Stimulated activated naive CD8-positive, alpha-beta T cell treated with anti-CD3 and anti-CD28 coated beads, Interleukin-15, Interleukin-2, amounts not matched to agents 100 ng/mL and 50 ng/mL, for 24 hours (primary cell): Measurements from ENCODE around the gene DCAF11.
"Not testable (repeated sequence)": the region's sequence is repeated elsewhere in the genome, so short reads cannot be mapped to it uniquely, and the experiment has no call there.

ENCODE experiments used
- H3K27ac Mint-ChIP-seq: one replicate; pipeline ENCODE4 v1.8.0; 2021; ENCODE audit warnings: mild to moderate bottlenecking, mixed read lengths
- H3K27me3 Mint-ChIP-seq: one replicate; pipeline ENCODE4 v1.8.0; 2021; ENCODE audit warnings: mixed read lengths
- H3K36me3 Mint-ChIP-seq: one replicate; pipeline ENCODE4 v1.8.0; 2021; ENCODE audit warnings: low read depth, mixed read lengths
- H3K4me1 Mint-ChIP-seq: one replicate; pipeline ENCODE4 v1.8.0; 2021; ENCODE audit warnings: low read depth, mixed read lengths
- H3K4me3 Mint-ChIP-seq: one replicate; pipeline ENCODE4 v1.8.0; 2021; ENCODE audit warnings: mild to moderate bottlenecking, mixed read lengths
- H3K9me3 Mint-ChIP-seq: one replicate; pipeline ENCODE4 v1.8.0; 2021; ENCODE audit warnings: mixed read lengths

The DCAF11 gene

DNA sequence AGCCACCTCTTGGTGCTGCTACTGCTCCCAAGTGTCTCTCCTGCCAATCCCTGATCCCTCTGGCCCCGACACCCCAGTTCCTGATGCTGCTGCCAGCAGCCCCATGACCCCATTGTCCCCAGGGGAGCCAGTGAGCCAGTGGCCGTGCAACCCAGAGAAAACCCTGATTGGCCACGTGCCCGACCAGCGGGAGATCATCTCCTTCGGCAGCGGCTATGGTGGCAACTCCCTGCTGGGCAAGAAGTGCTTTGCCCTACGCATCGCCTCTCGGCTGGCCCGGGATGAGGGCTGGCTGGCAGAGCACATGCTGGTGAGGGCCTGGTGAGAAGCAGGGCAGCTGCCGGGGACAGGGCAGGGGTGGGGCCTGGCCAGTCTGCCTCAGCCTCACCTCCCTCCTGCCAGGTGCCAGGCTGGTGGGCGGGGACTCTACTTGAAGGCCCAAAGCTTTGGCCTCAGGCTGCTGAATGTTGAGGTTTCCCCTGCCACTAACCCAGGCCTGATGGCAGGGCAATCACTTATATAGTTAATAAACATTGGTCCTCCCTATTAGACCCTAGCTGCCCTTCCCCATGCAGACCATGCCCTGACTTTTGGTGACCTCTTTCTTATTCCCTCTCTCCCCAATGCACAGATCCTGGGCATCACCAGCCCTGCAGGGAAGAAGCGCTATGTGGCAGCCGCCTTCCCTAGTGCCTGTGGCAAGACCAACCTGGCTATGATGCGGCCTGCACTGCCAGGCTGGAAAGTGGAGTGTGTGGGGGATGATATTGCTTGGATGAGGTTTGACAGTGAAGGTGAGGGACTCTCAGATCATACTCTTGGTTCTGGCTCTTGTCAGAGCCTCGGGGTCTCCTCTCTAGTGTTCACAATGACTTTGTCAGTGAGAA is 15.4 kb upstream of the DCAF11 start:
- Mint-ChIP-seq H3K9me3 (no peaks in the 10 kb centered on the region), H3K27ac (no peak overlapping the region), H3K4me1 (peaks cover 16% of the 10 kb centered on the region), H3K4me3 (no peak overlapping the region), H3K27me3 (no peaks in the 10 kb centered on the region), H3K36me3 (peaks cover 62% of the 10 kb centered on the region)

DNA sequence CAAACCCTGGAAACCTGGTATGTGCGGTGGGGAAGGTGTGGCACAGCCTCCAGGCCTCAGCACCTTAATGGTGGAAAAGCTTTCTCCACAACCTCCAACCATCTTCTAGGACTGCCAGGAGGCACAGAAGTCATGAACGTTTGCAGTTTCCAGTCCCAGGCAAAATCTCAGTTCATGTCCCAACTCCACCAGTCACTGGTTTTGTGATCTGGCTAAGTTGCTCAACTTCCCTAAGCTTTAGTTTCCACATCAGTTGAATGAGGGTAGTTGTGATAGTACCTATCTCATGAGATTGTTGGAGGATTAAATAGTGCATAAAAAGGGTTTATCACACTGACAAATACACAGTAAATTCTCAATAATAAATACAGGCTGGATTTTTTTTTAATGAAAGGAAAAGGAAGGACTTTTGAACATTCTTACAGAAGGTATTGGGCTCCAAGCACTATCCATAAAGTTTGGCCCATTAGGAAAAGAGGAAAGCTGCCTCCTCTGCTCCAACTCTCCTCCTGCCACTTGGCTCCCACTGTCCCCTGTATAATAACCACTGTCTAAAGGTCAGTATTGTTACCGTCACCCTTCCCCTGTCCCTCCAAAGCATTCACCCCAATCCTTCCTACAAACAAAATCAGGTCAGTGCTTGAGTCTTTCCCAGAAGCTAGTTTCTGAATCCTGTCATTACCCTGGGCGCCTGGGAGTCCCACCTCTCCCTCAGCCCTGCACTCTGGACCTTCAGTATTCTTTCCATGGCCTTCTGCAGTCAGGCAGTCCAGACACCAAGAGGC is 14.2 kb upstream of the DCAF11 start:
- Mint-ChIP-seq H3K27ac (no peak overlapping the region), H3K4me3 (no peak overlapping the region), H3K27me3 (no peaks in the 10 kb centered on the region), H3K4me1 (peaks cover 14% of the 10 kb centered on the region), H3K9me3 (no peaks in the 10 kb centered on the region), H3K36me3 (peaks cover 62% of the 10 kb centered on the region)

DNA sequence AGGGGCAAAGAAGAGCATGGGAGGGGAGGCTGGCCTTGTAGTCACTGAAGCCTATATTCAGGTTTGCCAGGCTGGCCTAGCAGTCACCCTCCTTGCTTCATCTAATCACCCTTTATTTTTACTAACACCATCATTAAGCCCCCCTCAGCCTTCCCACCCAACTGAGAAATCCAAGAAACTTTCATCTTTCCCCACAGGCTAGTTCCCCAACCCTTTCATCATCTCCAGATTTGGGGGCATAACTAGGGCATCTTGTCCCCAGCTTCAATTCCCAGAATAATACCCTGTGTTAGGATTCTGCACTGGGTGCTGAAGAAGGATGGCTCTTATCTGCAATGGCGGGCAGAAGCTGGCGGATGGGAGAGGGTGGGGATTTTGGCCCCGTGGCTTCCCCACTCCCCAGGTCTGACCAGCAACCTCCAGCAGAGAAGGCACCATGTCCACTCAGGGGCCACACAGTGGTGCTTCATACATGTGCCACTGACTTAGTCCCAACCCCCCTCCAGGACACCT is 13.5 kb upstream of the DCAF11 start:
- no peaks in the 10 kb centered on the region for H3K27me3 Mint-ChIP-seq
- no peak overlapping the region for H3K27ac Mint-ChIP-seq
- H3K36me3 Mint-ChIP-seq: peaks cover 57% of the 10 kb centered on the region
- no peaks in the 10 kb centered on the region for H3K9me3 Mint-ChIP-seq
- peaks cover 11% of the 10 kb centered on the region for H3K4me1 Mint-ChIP-seq
- no peak overlapping the region for H3K4me3 Mint-ChIP-seq

DNA sequence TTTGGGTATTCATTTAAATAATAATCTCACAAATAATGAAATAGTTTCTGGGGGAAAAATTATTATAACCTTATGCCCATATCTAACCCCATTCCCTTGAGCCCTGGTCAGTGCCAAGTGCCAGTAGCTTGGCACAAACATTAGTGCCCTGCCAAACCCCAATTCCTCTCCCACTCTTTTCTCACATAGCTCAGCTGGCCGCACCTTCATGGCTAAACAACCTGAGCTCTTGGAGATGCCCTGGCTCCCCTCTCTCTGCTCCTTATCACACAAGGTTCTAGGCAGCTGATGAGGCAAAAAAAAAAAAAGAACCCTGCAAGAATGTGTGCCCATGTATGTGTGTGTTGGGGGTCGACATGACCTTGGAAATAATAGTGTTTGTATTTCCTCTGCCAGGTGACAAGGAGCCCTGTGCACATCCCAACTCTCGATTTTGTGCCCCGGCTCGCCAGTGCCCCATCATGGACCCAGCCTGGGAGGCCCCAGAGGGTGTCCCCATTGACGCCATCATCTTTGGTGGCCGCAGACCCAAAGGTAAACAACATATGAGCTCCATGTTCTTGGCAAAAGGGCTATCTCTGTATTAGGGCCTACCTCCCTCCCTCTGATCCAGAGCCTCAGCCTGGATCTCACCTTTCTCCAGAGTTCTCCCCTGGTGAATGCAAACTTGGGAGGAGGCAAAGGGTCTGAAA is 12.1 kb upstream of the DCAF11 start:
- Mint-ChIP-seq H3K27ac (no peak overlapping the region), H3K36me3 (peaks cover 48% of the 10 kb centered on the region), H3K9me3 (no peaks in the 10 kb centered on the region), H3K4me1 (peaks cover 7% of the 10 kb centered on the region), H3K4me3 (no peak overlapping the region), H3K27me3 (no peaks in the 10 kb centered on the region)

DNA sequence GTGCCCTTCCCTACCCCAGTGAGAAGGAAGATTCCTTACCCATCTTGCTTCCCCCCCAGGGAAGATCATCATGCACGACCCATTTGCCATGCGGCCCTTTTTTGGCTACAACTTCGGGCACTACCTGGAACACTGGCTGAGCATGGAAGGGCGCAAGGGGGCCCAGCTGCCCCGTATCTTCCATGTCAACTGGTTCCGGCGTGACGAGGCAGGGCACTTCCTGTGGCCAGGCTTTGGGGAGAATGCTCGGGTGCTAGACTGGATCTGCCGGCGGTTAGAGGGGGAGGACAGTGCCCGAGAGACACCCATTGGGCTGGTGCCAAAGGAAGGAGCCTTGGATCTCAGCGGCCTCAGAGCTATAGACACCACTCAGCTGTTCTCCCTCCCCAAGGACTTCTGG is 11.1 kb upstream of the DCAF11 start:
- Mint-ChIP-seq H3K4me3 (no peak overlapping the region), H3K9me3 (no peaks in the 10 kb centered on the region), H3K36me3 (peaks cover 44% of the 10 kb centered on the region), H3K27me3 (no peaks in the 10 kb centered on the region), H3K4me1 (peaks cover 13% of the 10 kb centered on the region), H3K27ac (no peak overlapping the region)

DNA sequence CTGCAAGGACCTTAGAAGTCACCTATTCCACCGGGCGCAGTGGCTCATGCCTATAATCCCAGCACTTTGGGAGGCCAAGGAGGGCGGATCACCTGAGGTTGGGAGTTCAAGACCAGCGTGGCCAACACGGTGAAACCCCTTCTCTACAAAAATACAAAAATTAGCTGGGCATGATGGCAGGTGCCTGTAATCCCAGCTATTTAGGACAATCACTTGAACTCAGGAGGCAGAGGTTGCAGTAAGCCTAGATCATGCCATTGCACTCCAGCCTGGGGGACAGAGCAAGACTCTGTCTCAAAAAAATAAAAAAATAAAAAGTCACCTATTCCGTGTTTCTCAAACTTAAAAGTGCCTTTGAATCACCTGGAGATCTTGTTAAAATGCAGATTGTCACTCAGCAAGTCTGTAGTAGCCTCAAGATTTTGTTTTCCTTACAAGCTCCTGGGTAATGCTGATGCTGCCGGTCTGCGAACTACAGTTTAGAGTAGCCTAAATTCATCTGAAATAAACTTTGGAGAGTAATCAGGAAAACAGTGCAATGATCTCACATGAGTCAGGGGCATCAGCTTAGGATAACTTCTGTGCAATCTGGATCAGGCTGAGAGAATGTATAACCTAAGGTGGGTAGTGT is 8.9 kb upstream of the DCAF11 start:
- not testable (repeated sequence) for H3K27me3 Mint-ChIP-seq, H3K9me3 Mint-ChIP-seq, H3K4me3 Mint-ChIP-seq
- Mint-ChIP-seq H3K27ac (peak overlapping the region; percentile 23), H3K36me3 (peaks cover 29% of the 10 kb centered on the region), H3K4me1 (peaks cover 26% of the 10 kb centered on the region)

GRCh38 chr14:24106672-24107271 is 7.8 kb upstream of the DCAF11 start:
- no peaks in the 10 kb centered on the region for H3K9me3 Mint-ChIP-seq
- no peak overlapping the region for H3K4me3 Mint-ChIP-seq
- no peak overlapping the region for H3K27ac Mint-ChIP-seq
- peaks cover 27% of the 10 kb centered on the region for H3K36me3 Mint-ChIP-seq
- H3K4me1 Mint-ChIP-seq: peaks cover 26% of the 10 kb centered on the region
- no peaks in the 10 kb centered on the region for H3K27me3 Mint-ChIP-seq

- Mint-ChIP-seq H3K27me3 (no peaks in the 10 kb centered on the region), H3K4me3 (peak overlapping the region; percentile 62), H3K9me3 (no peaks in the 10 kb centered on the region), H3K27ac (peak overlapping the region; percentile 95), H3K4me1 (peaks cover 28% of the 10 kb centered on the region), H3K36me3 (peaks cover 13% of the 10 kb centered on the region)
These were observed 6.2 kb upstream of the DCAF11 start for GRCh38 chr14:24108336-24108874.

- H3K4me1 Mint-ChIP-seq: peaks cover 34% of the 10 kb centered on the region
- H3K27me3 Mint-ChIP-seq: no peaks in the 10 kb centered on the region
- H3K27ac Mint-ChIP-seq: no peak overlapping the region
- no peaks in the 10 kb centered on the region for H3K36me3 Mint-ChIP-seq
- H3K4me3 Mint-ChIP-seq: no peak overlapping the region
- H3K9me3 Mint-ChIP-seq: no peaks in the 10 kb centered on the region
These were observed 4.5 kb upstream of the DCAF11 start for GRCh38 chr14:24110060-24110459.

- Mint-ChIP-seq H3K27ac (peak overlapping the region; percentile 65), H3K36me3 (no peaks in the 10 kb centered on the region), H3K27me3 (no peaks in the 10 kb centered on the region), H3K4me3 (no peak overlapping the region), H3K4me1 (peaks cover 39% of the 10 kb centered on the region), H3K9me3 (no peaks in the 10 kb centered on the region)
These were observed 4.1 kb upstream of the DCAF11 start for GRCh38 chr14:24110523-24110922.

DNA sequence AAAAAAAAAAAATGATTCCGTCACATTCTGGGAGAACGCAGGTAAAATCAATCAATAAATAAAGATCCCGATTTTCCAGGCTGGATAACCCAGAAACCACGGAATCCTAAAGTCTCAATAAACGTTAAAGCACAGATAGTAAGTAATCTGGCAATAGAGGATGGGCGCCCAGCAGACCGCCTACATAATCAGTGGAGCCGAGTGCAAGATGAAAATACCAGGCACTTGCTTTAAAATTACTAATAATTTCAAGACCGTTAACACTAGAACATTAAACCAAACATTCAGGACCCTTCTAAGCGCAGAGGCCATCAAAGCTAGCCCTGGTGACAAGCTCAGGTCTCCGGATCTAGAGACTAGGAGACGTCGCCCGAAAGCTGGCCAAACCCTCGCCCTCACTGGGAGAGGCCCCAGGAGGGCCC is 1.2 kb upstream of the DCAF11 start:
- H3K27ac Mint-ChIP-seq: peak overlapping the region; percentile 100
- H3K27me3 Mint-ChIP-seq: no peaks in the 10 kb centered on the region
- H3K4me1 Mint-ChIP-seq: peaks cover 42% of the 10 kb centered on the region
- H3K9me3 Mint-ChIP-seq: no peaks in the 10 kb centered on the region
- peak overlapping the region; percentile 98 for H3K4me3 Mint-ChIP-seq
- peaks cover 7% of the 10 kb centered on the region for H3K36me3 Mint-ChIP-seq

- H3K9me3 Mint-ChIP-seq: no peaks in the 10 kb centered on the region
- H3K27ac Mint-ChIP-seq: peak overlapping the region; percentile 100
These were observed 611 bp upstream of the DCAF11 start for GRCh38 chr14:24113801-24114531.

DNA sequence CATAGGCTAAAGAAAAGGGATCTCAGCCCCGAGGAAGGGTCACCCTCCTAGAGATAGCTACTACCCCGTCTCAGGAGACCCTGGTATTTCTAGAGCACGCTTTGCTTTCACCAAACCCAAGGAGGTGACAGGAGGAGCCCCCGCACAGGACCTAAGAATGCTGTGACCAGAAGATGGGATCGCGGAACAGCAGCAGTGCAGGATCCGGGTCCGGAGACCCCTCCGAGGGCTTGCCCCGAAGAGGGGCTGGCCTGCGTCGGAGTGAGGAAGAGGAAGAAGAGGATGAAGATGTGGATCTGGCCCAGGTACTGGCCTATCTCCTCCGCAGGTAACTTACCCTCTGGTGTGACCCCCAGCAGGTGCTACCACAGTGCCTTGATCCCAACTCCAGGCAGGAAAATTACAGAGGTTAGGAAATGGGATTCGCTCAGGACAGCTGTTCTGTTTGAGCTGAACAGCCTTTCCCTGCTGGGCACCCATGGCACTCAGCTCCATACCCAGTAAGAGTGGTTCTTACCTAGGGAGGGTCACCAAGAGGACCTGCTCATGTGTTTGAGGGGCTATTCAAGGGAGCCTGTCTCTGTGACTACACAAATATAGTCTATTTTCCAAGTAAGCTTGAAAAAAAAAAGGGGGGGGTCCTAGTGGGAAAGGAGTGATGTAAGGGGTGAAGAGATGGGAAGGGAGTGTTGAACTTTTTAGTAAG is 998 bp downstream of the DCAF11 start:
- peaks cover 28% of the 10 kb centered on the region for H3K4me1 Mint-ChIP-seq
- H3K4me3 Mint-ChIP-seq: peak overlapping the region; percentile 98
- H3K27ac Mint-ChIP-seq: peak overlapping the region; percentile 100
- peaks cover 24% of the 10 kb centered on the region for H3K36me3 Mint-ChIP-seq
- no peaks in the 10 kb centered on the region for H3K27me3 Mint-ChIP-seq
- H3K9me3 Mint-ChIP-seq: no peaks in the 10 kb centered on the region

More at GRCh38 chr14:24113801-24114531, 611 bp upstream of the DCAF11 start:
- Mint-ChIP-seq H3K4me1 (peaks cover 36% of the 10 kb centered on the region), H3K36me3 (peaks cover 13% of the 10 kb centered on the region), H3K4me3 (peak overlapping the region; percentile 98), H3K27me3 (no peaks in the 10 kb centered on the region)
